ENCODE measurements around the gene SRP72.

DNA sequence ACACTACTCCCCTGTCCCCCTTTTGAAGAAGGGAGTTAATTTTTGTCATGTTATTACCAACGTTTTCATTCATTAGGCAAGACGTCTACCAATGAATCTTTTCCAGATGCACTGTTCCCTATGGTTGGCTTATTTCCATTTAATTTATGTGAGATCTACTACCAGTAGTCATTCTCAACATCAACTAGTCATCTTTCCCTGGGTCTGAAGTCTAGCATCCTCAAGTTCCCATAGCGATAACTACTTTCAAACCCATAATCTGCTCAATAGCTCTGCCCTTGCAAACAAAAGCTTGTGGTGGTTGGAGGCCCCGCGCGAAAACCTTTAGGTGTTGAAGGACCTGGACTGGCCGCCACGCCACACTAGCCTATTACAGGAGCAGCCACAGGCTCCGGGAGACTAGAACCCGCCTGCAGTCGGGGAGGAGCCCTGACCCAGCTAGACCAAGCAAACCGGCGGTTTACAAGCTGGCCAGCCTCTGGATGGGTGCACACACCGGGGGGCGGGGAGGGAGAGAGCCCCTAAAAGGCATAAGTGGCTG lies 32.7 kb upstream of the SRP72 start:
- TF ChIP-seq CTCF (IDR thresholded peaks at IDR 0.05) (no peak), POLR2A (IDR thresholded peaks at IDR 0.05) (no peak)

Data from esophagus squamous epithelium (tissue), 4 donors.